Prostate gland (tissue), 2 donors: ENCODE measurements around the gene SEPTIN8. TPM values are rescaled to one million over a fixed set of nuclear protein-coding genes. Genes with fewer than 3 reads are reported as not detected.

Experiments
- DNase-seq: peaks from one replicate; pipeline ENCODE4 v3.0.0-alpha.2; 2019; ENCODE audit warnings: low spot score
- H3K27ac ChIP-seq, 2 donors: fragments of 200-600 bp; sonication (generic); 2 replicates each; pipeline ENCODE4 v1.5.1; 2017 to 2019
- H3K27me3 ChIP-seq: fragments of 200-600 bp; sonication (generic); replicated peaks from 2 replicates; pipeline ENCODE4 v1.5.1; 2019; ENCODE audit not compliant: insufficient read depth
- H3K36me3 ChIP-seq, 2 donors: fragments of 200-600 bp; sonication (generic); 1 replicate in 1 of 2; 2 replicates in 1 of 2; pipeline versions ENCODE4 v1.5.1 to v1.8.1; 2017 to 2019
- H3K4me1 ChIP-seq: fragments of 200-600 bp; sonication (generic); replicated peaks from 2 replicates; pipeline ENCODE4 v1.5.1; 2019
- H3K4me3 ChIP-seq, 2 donors: fragments of 200-600 bp; sonication (generic); 2 replicates each; pipeline ENCODE4 v1.5.1; 2017 to 2019
- H3K9me3 ChIP-seq: fragments of 200-600 bp; sonication (generic); 2 replicates; pipeline ENCODE4 v1.5.1; 2017
- CTCF ChIP-seq, 4 experiments: fragments of 200-600 bp in 2 of 4; fragments of 450-650 bp in 2 of 4; sonication (generic) in 2 of 4; IDR thresholded peaks; 1 replicate in 3 of 4; 2 replicates in 1 of 4; pipeline ENCODE4 v1.5.1; 2016 to 2019; ENCODE audit warnings: antibody characterized with exemption in 4 of 4, mild to moderate bottlenecking in 2 of 4, moderate library complexity in 2 of 4
- POLR2A ChIP-seq: fragments of 450-650 bp; IDR thresholded peaks from one replicate; pipeline ENCODE4 v1.6.1; 2016; ENCODE audit warnings: antibody characterized with exemption, mild to moderate bottlenecking
- POLR2AphosphoS5 ChIP-seq: sonication (generic); formaldehyde crosslinking; IDR thresholded peaks from one replicate; pipeline ENCODE4 v1.6.1; 2017; ENCODE audit warnings: antibody characterized with exemption
- WGBS: methylation state at CpG from one replicate; pipeline ENCODE4 v1.1.5; 2018; 5-methylcytosine and 5-hydroxymethylcytosine counted together
- intact Hi-C: fragments of 100-400 bp; cut with DNase I; formaldehyde crosslinking; loops from one replicate; pipeline ENCODE4 v1.14.2; 2022
- total RNA-seq, 2 donors: library from RNA; depleted of rRNA; stranded (reverse); fragments of >200 nt; gene quantifications; one replicate each; pipeline ENCODE4 v1.1.0, GENCODE V29; 2016

Gene SEPTIN8
- total RNA-seq, 2 donors from 2014 or later = 27.7 to 38.5 TPM

GRCh38 chr5:132749506-132749905, 27.5 kb downstream of the SEPTIN8 start:
- WGBS = 100% methylated on average over 2 of the region's 2 CpGs

GRCh38 chr5:132748522-132749000, 28.5 kb downstream of the SEPTIN8 start:
- no peaks in the 10 kb centered on the region for H3K4me1 ChIP-seq
- no peak overlapping the region for H3K4me3 ChIP-seq
- intact Hi-C loops = no loop called here
- H3K36me3 ChIP-seq = no peaks in the 10 kb centered on the region
- TF ChIP-seq POLR2A (no peak), CTCF (IDR thresholded peaks at IDR 0.05) (no peak), POLR2AphosphoS5 (no peak)
- no peaks in the 10 kb centered on the region for H3K27me3 ChIP-seq
- 82% methylated on average over 10 of the region's 10 CpGs for WGBS
- no peaks in the 10 kb centered on the region for H3K9me3 ChIP-seq
- no peak overlapping the region for H3K27ac ChIP-seq
- no peak for DNase-seq

More at GRCh38 chr5:132749506-132749905, 27.5 kb downstream of the SEPTIN8 start:
- H3K27me3 ChIP-seq = no peaks in the 10 kb centered on the region
- no peaks in the 10 kb centered on the region for H3K4me1 ChIP-seq
- no peaks in the 10 kb centered on the region for H3K9me3 ChIP-seq
- no peak for TF ChIP-seq POLR2AphosphoS5
- intact Hi-C loops = no loop called here
- no peak overlapping the region for H3K27ac ChIP-seq
- no peaks in the 10 kb centered on the region for H3K36me3 ChIP-seq
- no peak for DNase-seq
- no peak overlapping the region for H3K4me3 ChIP-seq

GRCh38 chr5:132747616-132748440, 29.2 kb downstream of the SEPTIN8 start:
- WGBS = 66% methylated on average over 27 of the region's 76 CpGs
- Histone ChIP-seq H3K27ac (no peak overlapping the region), H3K4me3 (peak overlapping the region; percentile 34 to 48), H3K27me3 (no peaks in the 10 kb centered on the region), H3K4me1 (no peaks in the 10 kb centered on the region), H3K36me3 (no peaks in the 10 kb centered on the region), H3K9me3 (no peaks in the 10 kb centered on the region)
- TF ChIP-seq POLR2AphosphoS5 = no peak
- intact Hi-C loops = no loop called here
- no peak for DNase-seq

- Histone ChIP-seq H3K27ac (no peak within 1 kb of the TSS), H3K4me1 (no peaks in the 10 kb centered on the region), H3K36me3 (no peaks in the 10 kb centered on the region), H3K9me3 (no peaks in the 10 kb centered on the region), H3K4me3 (peak within 1 kb of the TSS; percentile 34 to 48), H3K27me3 (no peaks in the 10 kb centered on the region)
- peak; percentile 38 for DNase-seq
- TF ChIP-seq POLR2A (no peak), CTCF (IDR thresholded peaks at IDR 0.05) (peak in 2 of 4 experiments; percentile 13 to 36), POLR2AphosphoS5 (no peak)
- intact Hi-C loops = no loop called here
- WGBS = 7% methylated on average over 25 of the region's 59 CpGs
These were observed 30.0 kb downstream of the SEPTIN8 start, which contains the start of gene CCNI2 for GRCh38 chr5:132746954-132747615. Gene CCNI2, plus strand, starts transcription at chr5:132747426. Its CDS starts 70 bp downstream, at chr5:132747496.

GRCh38 chr5:132746592-132746953, 30.5 kb downstream of the SEPTIN8 start:
- Histone ChIP-seq H3K4me1 (no peaks in the 10 kb centered on the region), H3K36me3 (no peaks in the 10 kb centered on the region), H3K27ac (no peak overlapping the region), H3K9me3 (no peaks in the 10 kb centered on the region), H3K4me3 (peak overlapping the region in 1 of 2 donors; percentile 48), H3K27me3 (no peaks in the 10 kb centered on the region)
- 27% methylated on average over 3 of the region's 3 CpGs for WGBS
- TF ChIP-seq POLR2A (no peak), CTCF (IDR thresholded peaks at IDR 0.05) (no peak), POLR2AphosphoS5 (no peak)
- intact Hi-C loops = no loop called here
- no peak for DNase-seq
